SK-N-MC (cell line): ENCODE measurements around the gene CYP4X1.

Experiments used
- EZH2 ChIP-seq: fragments of 200-600 bp; sonication (generic); IDR thresholded peaks from one replicate; pipeline ENCODE4 v1.6.1; 2017; ENCODE audit warnings: antibody characterized with exemption
- FOXP2 ChIP-seq: optimal IDR thresholded peaks from 2 replicates; pipeline ENCODE3; 2011; ENCODE audit warnings: mild to moderate bottlenecking, moderate library complexity; ENCODE audit not compliant: insufficient read depth; ENCODE audit errors: extremely low read length, control extremely low read depth
- POLR2AphosphoS5 ChIP-seq: IDR thresholded peaks from 2 replicates; pipeline ENCODE4 v1.6.1; 2012; ENCODE audit warnings: mild to moderate bottlenecking, low read depth, low read length, borderline replicate concordance

GRCh38 chr1:47023268-47024140, at the start of gene CYP4X1:
- no peak for TF ChIP-seq EZH2
- no peak for TF ChIP-seq POLR2AphosphoS5
- TF ChIP-seq FOXP2 = no peak
